GM18858 (cell line): ENCODE measurements around the gene RWDD3.

Experiments used
- ATAC-seq: cut with Tn5 transposase; IDR thresholded peaks from one replicate; pipeline ENCODE4 v1.9.1; 2021; ENCODE audit not compliant: unreplicated experiment

Gene RWDD3

DNA sequence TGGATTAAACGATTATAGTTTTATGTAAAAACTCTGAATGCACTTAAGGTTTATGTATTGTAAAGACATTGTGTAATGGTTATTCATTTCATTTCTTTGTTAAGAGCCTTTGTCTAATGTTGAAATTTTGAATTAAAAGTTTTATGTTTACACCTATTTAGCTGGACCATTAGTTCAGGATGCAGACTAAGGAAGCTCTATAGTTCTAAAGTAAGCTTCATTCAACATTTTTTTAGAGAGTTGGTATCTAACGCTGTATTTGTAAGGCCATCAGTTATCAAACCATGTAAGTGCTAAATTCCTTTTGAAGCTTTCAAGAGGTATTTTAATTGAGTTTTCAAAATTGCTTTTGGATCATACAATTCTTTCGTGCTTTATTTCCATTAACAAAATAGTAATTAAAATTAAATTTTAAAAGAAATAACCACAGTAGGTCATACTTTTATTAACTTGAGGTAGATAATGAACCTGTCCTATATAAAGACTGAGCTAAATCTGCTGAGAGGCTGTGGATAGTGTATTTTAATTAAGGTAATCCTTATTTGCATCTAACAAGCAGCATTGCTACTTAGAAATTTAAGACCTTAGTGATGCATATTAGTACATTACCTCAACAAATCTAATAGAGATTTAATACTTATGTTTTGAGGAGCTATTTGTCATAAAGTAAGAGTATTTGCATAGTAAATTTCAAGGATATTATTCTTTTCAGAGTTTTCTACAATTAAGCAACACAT lies 47.9 kb downstream of the RWDD3 start:
- no peak for ATAC-seq

- ATAC-seq: no peak
Measured at GRCh38 chr1:95282518-95282895, 48.5 kb downstream of the RWDD3 start.

GRCh38 chr1:95284420-95284819 lies 50.4 kb downstream of the RWDD3 start:
- no peak for ATAC-seq

GRCh38 chr1:95286479-95286878 lies 52.5 kb downstream of the RWDD3 start:
- ATAC-seq: no peak

- ATAC-seq: no peak
Measured at GRCh38 chr1:95287081-95287480, 53.1 kb downstream of the RWDD3 start.

DNA sequence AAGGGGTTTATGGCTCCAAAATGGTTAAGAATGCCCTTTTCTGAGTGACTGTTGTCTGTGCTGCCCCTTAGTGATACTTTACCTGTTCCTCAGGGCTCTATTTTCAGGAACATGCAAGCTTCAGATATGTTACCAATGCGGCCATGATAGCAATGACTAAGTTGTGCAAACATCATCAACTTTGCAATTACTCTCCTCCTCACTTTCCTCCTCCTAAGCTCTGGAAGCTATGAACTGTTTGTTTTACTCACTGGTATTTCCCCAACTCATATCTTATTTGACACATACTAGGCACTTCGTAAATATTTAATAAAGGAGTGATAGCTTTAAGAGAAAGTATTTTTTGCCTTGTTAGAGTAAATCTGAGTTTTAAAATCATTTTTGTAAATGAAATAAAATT lies 53.8 kb downstream of the RWDD3 start:
- ATAC-seq: no peak
